G401 (cell line): Measurements from ENCODE around the gene GNPNAT1. TPM values are rescaled to one million over a fixed set of nuclear protein-coding genes. Genes with fewer than 3 reads are reported as not detected.
"Not testable (repeated sequence)": the region's sequence is repeated elsewhere in the genome, so short reads cannot be mapped to it uniquely, and the experiment has no call there.

Experiments used
- DNase-seq: peaks from one replicate; pipeline ENCODE4 v3.0.0-alpha.2; 2015; ENCODE audit warnings: low spot score
- in situ Hi-C: cut with HindIII; loops from 2 replicates; pipeline ENCODE4 v1.10.0; 2016; ENCODE audit warnings: low sequenced_read_pairs, mixed read lengths
- total RNA-seq: library from RNA; depleted of rRNA; stranded (reverse); fragments of >200 nt; shearing (Covaris generic); gene quantifications from 2 replicates; pipeline ENCODE4 v1.2.3, GENCODE V29; 2014; rRNA removed

The GNPNAT1 gene
- total RNA-seq, 1 experiment from 2014 or later, result 201 TPM

GRCh38 chr14:52735921-52736489 is 55.4 kb downstream of the GNPNAT1 start:
- no peak for DNase-seq
- in situ Hi-C loops, result no loop called here

GRCh38 chr14:52733824-52734223 is 57.6 kb downstream of the GNPNAT1 start:
- in situ Hi-C loops, result no loop called here

GRCh38 chr14:52730709-52731111 is 60.7 kb downstream of the GNPNAT1 start:
- DNase-seq, result no peak
- in situ Hi-C loops, result no loop called here

More at GRCh38 chr14:52733824-52734223, 57.6 kb downstream of the GNPNAT1 start:
- DNase-seq, result no peak

GRCh38 chr14:52729925-52730708 is 61.3 kb downstream of the GNPNAT1 start, which contains the start of gene STYX:
Gene STYX, plus strand, starts transcription at chr14:52730166. Its CDS starts 309 bp downstream, at chr14:52730475.
- in situ Hi-C loops, result no loop called here

GRCh38 chr14:52729585-52729924 is 61.9 kb downstream of the GNPNAT1 start:
- in situ Hi-C loops, result no loop called here
- no peak for DNase-seq

More at GRCh38 chr14:52729925-52730708, 61.3 kb downstream of the GNPNAT1 start, which contains the start of gene STYX:
- DNase-seq, result peak; percentile 97

GRCh38 chr14:52729035-52729434 is 62.4 kb downstream of the GNPNAT1 start:
- in situ Hi-C loops, DNase-seq: not testable (repeated sequence)

GRCh38 chr14:52727509-52727908 is 63.9 kb downstream of the GNPNAT1 start:
- in situ Hi-C loops, DNase-seq: not testable (repeated sequence)

Other genes starting within 250 kb of the GNPNAT1 start
- gene TXNDC16, start 239.1 kb downstream of the GNPNAT1 start, total RNA-seq, result 10.8 and 17.1 TPM in 2 replicates
- gene GPR137C, start 238.8 kb downstream of the GNPNAT1 start, total RNA-seq, result 2.5 and 7.8 TPM in 2 replicates
- gene ERO1A, start 96.0 kb downstream of the GNPNAT1 start, total RNA-seq, result 75.4 and 121 TPM in 2 replicates
- 247 and 252 TPM in 2 replicates for gene PSMC6, start 84.4 kb downstream of the GNPNAT1 start, total RNA-seq
- gene STYX, start 61.4 kb downstream of the GNPNAT1 start, total RNA-seq, result 28.6 and 33.9 TPM in 2 replicates
- 310 and 400 TPM in 2 replicates for gene FERMT2, start 159.4 kb upstream of the GNPNAT1 start, total RNA-seq